ENCODE data around the gene TMEM161A. TPM values are rescaled to one million over a fixed set of nuclear protein-coding genes. Genes with fewer than 3 reads are reported as not detected.

Gene TMEM161A
- total RNA-seq, 2 donors from 2014 or later: 16.8 to 22.2 TPM

DNA sequence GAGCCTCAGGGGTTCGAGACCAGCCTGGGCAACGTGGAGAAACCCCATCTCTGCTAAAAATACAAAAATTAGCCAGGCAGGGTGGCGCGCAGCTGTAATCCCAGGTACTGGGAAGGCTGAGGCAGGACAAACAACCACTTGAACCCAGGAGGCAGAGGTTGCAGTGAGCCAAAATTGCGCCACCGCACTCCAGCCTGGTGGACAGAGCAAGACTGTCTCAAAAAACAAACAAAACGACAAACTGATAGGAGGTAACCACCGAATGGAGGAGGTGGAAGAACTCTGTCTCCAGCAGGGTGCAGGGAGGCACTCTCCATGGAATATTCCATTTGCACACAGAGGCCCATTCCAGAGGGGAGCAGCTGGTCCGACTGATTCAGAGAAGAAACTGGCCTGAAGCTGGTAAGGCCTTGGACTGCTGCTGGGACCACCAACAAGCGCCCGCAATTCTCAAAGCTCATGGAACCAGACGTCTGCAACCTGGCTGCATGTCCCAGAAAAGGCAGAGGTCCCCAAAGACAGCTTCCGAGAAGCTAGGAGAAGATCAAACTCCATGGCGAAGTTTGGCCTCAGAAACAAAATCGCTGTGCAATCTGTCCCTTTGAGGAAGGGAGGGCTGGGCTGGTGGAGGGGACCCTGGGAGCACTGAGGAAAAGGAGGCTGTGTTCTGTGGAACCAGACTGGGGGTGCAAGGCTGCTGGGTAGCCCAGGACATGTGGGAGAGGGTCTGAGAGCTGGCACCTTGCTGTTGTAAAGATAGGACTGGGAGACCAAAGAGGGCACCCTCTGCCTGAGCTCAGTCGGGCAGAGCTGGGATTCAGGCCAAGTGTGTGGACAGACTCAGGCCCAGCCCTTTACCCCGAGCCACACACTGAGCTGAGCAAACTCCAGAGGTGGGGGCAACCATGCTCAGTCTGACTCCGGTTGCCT, 39.3 kb downstream of the TMEM161A start:
- DNase-seq (ENCODE audit: low spot score): no peak
- H3K36me3 ChIP-seq: peaks cover 6% of the 10 kb centered on the region
- H3K9me3 ChIP-seq: no peaks in the 10 kb centered on the region
- H3K27ac ChIP-seq: no peak overlapping the region
- no peak overlapping the region for H3K4me3 ChIP-seq
- no peak for TF ChIP-seq CTCF (IDR thresholded peaks at IDR 0.05)
- no peaks in the 10 kb centered on the region for H3K27me3 ChIP-seq
- no peaks in the 10 kb centered on the region for H3K4me1 ChIP-seq

- no peak for DNase-seq (ENCODE audit: low spot score)
- H3K27ac ChIP-seq: no peak overlapping the region
- H3K4me3 ChIP-seq: no peak overlapping the region
- H3K36me3 ChIP-seq: peaks cover 6% of the 10 kb centered on the region
- no peaks in the 10 kb centered on the region for H3K27me3 ChIP-seq
- no peaks in the 10 kb centered on the region for H3K4me1 ChIP-seq
- no peaks in the 10 kb centered on the region for H3K9me3 ChIP-seq
- TF ChIP-seq CTCF (IDR thresholded peaks at IDR 0.05): no peak
These were observed 40.1 kb downstream of the TMEM161A start for GRCh38 chr19:19098084-19098702.

GRCh38 chr19:19096641-19097627, 41.3 kb downstream of the TMEM161A start:
- DNase-seq (ENCODE audit: low spot score): no peak
- H3K4me1 ChIP-seq: no peaks in the 10 kb centered on the region
- H3K9me3 ChIP-seq: no peaks in the 10 kb centered on the region
- no peak overlapping the region for H3K4me3 ChIP-seq
- peaks cover 6% of the 10 kb centered on the region for H3K36me3 ChIP-seq
- H3K27me3 ChIP-seq: no peaks in the 10 kb centered on the region
- no peak overlapping the region for H3K27ac ChIP-seq
- TF ChIP-seq CTCF (IDR thresholded peaks at IDR 0.05): no peak

DNA sequence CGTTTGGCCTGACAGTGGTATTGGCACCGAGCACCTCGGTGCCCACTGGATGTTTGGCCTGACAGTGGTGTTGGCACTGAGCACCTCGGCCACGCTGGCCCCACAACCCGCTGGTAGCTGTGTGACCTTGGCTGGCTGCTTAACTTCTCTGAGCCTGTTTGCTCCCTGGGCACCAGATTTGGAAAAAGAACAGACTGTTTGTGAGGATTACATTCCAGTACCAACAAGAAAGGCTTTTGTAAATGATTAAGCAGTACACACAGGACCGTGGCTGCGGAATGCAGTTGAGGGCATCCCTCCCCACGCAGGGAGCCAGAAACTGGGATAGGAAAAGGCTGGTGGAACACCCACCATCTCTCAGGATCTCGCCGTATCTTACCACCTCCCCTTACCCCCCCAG, 42.6 kb downstream of the TMEM161A start:
- Histone ChIP-seq H3K27me3 (no peaks in the 10 kb centered on the region), H3K4me3 (no peak overlapping the region), H3K9me3 (no peaks in the 10 kb centered on the region), H3K36me3 (peaks cover 6% of the 10 kb centered on the region), H3K27ac (no peak overlapping the region), H3K4me1 (no peaks in the 10 kb centered on the region)
- DNase-seq (ENCODE audit: low spot score): no peak
- TF ChIP-seq CTCF (IDR thresholded peaks at IDR 0.05): no peak

- Histone ChIP-seq H3K9me3 (no peaks in the 10 kb centered on the region), H3K27me3 (no peaks in the 10 kb centered on the region), H3K4me3 (no peak overlapping the region), H3K36me3 (peaks cover 6% of the 10 kb centered on the region), H3K27ac (no peak overlapping the region), H3K4me1 (no peaks in the 10 kb centered on the region)
- no peak for DNase-seq (ENCODE audit: low spot score)
- no peak for TF ChIP-seq CTCF (IDR thresholded peaks at IDR 0.05)
These were observed 43.8 kb downstream of the TMEM161A start for GRCh38 chr19:19094513-19094912.

Data from right atrium auricular region (tissue), 2 donors.